D721Med (cell line): ENCODE results near the gene APLF.

Experiments
- DNase-seq: peaks from one replicate; pipeline ENCODE4 v3.0.0; 2011; ENCODE audit warnings: low spot score; ENCODE audit not compliant: insufficient read length
- FAIRE-seq: peaks from 2 replicates; lab custom pipeline; 2011; peaks lifted over from hg19 to GRCh38; lab: Jason Lieb, UNC
- TF ChIP-seq, protein P1 (sequence below): IDR thresholded peaks from 2 replicates; pipeline ENCODE4 v1.5.1; 2012; ENCODE audit warnings: mild to moderate bottlenecking, control low read depth; ENCODE audit not compliant: insufficient read depth; ENCODE audit errors: missing control alignments

The APLF gene

GRCh38 chr2:68425503-68425902 lies 41.9 kb upstream of the APLF start:
- TF ChIP-seq, protein P1, sequence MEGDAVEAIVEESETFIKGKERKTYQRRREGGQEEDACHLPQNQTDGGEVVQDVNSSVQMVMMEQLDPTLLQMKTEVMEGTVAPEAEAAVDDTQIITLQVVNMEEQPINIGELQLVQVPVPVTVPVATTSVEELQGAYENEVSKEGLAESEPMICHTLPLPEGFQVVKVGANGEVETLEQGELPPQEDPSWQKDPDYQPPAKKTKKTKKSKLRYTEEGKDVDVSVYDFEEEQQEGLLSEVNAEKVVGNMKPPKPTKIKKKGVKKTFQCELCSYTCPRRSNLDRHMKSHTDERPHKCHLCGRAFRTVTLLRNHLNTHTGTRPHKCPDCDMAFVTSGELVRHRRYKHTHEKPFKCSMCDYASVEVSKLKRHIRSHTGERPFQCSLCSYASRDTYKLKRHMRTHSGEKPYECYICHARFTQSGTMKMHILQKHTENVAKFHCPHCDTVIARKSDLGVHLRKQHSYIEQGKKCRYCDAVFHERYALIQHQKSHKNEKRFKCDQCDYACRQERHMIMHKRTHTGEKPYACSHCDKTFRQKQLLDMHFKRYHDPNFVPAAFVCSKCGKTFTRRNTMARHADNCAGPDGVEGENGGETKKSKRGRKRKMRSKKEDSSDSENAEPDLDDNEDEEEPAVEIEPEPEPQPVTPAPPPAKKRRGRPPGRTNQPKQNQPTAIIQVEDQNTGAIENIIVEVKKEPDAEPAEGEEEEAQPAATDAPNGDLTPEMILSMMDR = no peak
- FAIRE-seq = no peak
- DNase-seq = no peak

DNA sequence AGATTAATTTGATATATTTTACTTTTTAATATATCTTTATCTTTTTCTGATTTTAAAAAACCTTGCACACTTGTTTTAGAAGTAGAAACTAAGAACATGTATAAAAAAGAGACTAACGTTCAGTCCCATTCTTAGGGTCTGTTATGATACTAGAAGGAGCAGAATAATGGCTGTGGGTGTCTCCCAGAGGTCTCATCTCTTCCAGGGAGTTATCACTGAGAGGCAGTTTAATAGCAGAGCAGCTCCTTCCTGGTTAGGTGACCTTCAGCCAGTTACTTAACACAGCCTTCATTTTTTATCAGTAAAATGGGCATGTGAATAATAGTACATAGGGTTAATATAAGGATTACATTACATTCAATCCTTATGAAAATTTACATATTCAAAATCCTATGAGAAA lies 40.9 kb upstream of the APLF start:
- TF ChIP-seq, protein P1 = no peak
- FAIRE-seq = no peak
- DNase-seq = no peak

GRCh38 chr2:68426848-68427579 lies 40.4 kb upstream of the APLF start:
- TF ChIP-seq, protein P1 = no peak
- DNase-seq (no peak), FAIRE-seq (no peak)

DNA sequence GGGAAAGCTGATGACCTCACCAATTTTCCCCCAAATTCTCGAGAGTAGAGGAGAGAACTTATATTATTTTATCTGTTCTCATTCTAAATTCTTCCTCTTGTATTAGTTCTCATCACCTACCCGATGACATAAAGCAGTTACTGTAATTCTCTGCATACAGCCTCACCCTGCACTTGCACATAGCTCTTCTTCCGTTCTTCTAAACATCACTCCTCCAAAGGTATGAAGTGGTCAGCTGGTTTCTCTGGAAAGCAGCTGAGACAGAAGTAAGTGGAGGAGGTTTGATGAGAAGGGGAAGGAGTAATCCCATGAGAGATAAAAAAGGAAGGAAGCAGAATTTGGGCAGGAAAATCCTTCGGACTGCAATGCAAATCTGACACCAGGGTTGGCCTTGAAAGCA lies 39.3 kb upstream of the APLF start:
- no peak for FAIRE-seq
- DNase-seq = no peak
- TF ChIP-seq, protein P1 = no peak

DNA sequence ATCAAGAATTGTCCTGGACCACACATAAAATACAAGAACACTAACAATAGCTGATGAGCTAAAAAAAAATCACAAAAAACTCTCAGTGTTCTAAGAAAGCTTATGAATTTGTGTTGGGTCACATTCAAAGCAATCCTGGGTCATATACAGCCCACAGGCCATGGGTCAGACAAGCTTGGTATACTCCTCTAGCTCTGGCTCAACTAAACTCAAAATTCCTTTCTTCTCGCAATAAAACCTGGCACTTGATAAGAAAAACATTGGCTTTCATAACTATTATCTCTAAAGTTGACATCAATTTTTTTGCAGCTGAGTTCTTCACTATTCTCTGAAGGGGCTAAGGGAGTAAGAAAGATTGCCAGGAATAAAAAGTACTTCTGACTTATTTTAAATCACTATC lies 38.6 kb upstream of the APLF start:
- TF ChIP-seq, protein P1 = no peak
- no peak for DNase-seq
- no peak for FAIRE-seq

- DNase-seq = no peak
- TF ChIP-seq, protein P1 = no peak
- FAIRE-seq = no peak
These were observed 38.0 kb upstream of the APLF start for GRCh38 chr2:68429311-68429826.

- TF ChIP-seq, protein P1 = no peak
- FAIRE-seq = no peak
- DNase-seq = no peak
These were observed 35.9 kb upstream of the APLF start for GRCh38 chr2:68431316-68431972.
